SU-DHL-6 (cell line): ENCODE measurements around the gene HRH2.

Source experiments
- EZH2phosphoT487 ChIP-seq: fragments of 200-600 bp; sonication (generic), shearing (Covaris generic); conservative IDR thresholded peaks from 2 replicates; pipeline ENCODE4 v1.6.1; 2018; ENCODE audit warnings: mild to moderate bottlenecking, antibody characterized with exemption, low read length, moderate library complexity, mixed read lengths
- TF ChIP-seq, protein P1 (sequence below): fragments of 200-600 bp; sonication (generic); IDR thresholded peaks from one replicate; pipeline ENCODE4 v1.5.1; 2017; ENCODE audit warnings: antibody characterized with exemption, mild to moderate bottlenecking, low read length, moderate library complexity; ENCODE audit not compliant: insufficient read depth, poor library complexity, severe bottlenecking

DNA sequence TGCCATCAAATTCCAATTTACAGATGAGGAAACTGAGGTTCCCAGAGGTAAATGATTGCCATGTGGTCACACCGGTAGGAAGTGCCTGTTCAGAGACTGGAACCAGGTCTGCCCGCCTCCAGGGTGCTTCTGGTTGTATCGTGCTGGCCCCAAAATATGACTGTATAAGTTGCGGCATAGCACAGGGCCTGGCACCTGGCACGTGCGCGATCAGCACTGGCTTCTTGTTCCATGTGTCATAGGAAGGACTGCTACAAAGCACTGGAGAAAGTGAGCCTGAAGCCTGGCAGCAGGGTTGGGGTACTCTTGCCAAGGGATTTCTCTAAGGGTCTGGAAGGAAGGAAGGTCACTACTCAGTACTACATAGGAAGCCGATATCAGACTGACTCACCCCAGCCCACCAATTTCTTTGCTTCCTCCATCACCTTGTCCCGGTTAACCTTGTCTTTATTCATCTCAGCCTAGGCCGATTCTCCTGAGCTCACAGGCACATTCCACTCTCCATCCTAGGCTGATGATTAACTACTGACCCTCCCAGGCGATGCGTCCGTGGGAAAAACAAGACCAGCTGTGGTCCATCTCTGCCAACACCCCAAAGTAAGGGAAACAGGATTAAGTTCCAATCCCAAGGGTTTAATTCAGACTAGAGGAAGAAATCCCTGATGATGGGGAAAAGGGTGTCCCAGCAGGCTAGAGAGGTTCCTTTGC lies 1.8 kb downstream of the HRH2 start:
- TF ChIP-seq, protein P1, sequence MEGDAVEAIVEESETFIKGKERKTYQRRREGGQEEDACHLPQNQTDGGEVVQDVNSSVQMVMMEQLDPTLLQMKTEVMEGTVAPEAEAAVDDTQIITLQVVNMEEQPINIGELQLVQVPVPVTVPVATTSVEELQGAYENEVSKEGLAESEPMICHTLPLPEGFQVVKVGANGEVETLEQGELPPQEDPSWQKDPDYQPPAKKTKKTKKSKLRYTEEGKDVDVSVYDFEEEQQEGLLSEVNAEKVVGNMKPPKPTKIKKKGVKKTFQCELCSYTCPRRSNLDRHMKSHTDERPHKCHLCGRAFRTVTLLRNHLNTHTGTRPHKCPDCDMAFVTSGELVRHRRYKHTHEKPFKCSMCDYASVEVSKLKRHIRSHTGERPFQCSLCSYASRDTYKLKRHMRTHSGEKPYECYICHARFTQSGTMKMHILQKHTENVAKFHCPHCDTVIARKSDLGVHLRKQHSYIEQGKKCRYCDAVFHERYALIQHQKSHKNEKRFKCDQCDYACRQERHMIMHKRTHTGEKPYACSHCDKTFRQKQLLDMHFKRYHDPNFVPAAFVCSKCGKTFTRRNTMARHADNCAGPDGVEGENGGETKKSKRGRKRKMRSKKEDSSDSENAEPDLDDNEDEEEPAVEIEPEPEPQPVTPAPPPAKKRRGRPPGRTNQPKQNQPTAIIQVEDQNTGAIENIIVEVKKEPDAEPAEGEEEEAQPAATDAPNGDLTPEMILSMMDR = no peak
- TF ChIP-seq EZH2phosphoT487 = no peak
